WTC11 (cell line): ENCODE results near the gene VTI1A.

ENCODE experiments used
- CTCF ChIP-seq: fragments of 200-600 bp; IDR thresholded peaks from 2 replicates; pipeline ENCODE4 v1.8.0; 2022; ENCODE audit warnings: antibody characterized with exemption
- E2F1 ChIP-seq: sonication (generic); formaldehyde crosslinking; IDR thresholded peaks from 2 replicates; pipeline ENCODE4 v1.8.0; 2022; ENCODE audit warnings: mild to moderate bottlenecking, missing genetic modification reagents
- IRF1 ChIP-seq: sonication (generic); formaldehyde crosslinking; IDR thresholded peaks from 2 replicates; pipeline ENCODE4 v1.8.0; 2023; ENCODE audit warnings: missing genetic modification reagents
- STAT6 ChIP-seq: sonication (generic); formaldehyde crosslinking; conservative IDR thresholded peaks from 2 replicates; pipeline ENCODE4 v1.8.1; 2023; ENCODE audit warnings: mild to moderate bottlenecking, low read depth, missing genetic modification reagents, moderate library complexity
- TEAD4 ChIP-seq: sonication (generic); formaldehyde crosslinking; IDR thresholded peaks from 2 replicates; pipeline ENCODE4 v1.8.0; 2022; ENCODE audit warnings: mild to moderate bottlenecking, missing genetic modification reagents
- TP53 ChIP-seq: sonication (generic); formaldehyde crosslinking; IDR thresholded peaks from 2 replicates; pipeline ENCODE4 v1.8.1; 2023; ENCODE audit warnings: mild to moderate bottlenecking, missing genetic modification reagents
- ZNF317 ChIP-seq: sonication (generic); formaldehyde crosslinking; IDR thresholded peaks from 2 replicates; pipeline ENCODE4 v1.8.1; 2023; ENCODE audit warnings: low read depth, mild to moderate bottlenecking, moderate library complexity, missing genetic modification reagents, borderline replicate concordance
- ZNF512 ChIP-seq: sonication (generic); formaldehyde crosslinking; IDR thresholded peaks from 2 replicates; pipeline ENCODE4 v1.8.1; 2022; ENCODE audit warnings: missing genetic modification reagents, borderline replicate concordance

- no peak for TF ChIP-seq CTCF
- TF ChIP-seq STAT6: no peak
- no peak for TF ChIP-seq ZNF512 (CRISPR knock-in tag)
- TF ChIP-seq TEAD4 (CRISPR knock-in tag): no peak
- TF ChIP-seq ZNF317: no peak
- TF ChIP-seq TP53 (CRISPR knock-in tag): no peak
- TF ChIP-seq IRF1 (CRISPR knock-in tag): no peak
- no peak for TF ChIP-seq E2F1 (CRISPR knock-in tag)
Measured at GRCh38 chr10:112553315-112553714, 106.3 kb downstream of the VTI1A start.
